Right lobe of liver (tissue), 4 donors: Measurements from ENCODE around the gene LARP6.

ENCODE experiments used
- CTCF ChIP-seq, 4 donors: fragments of 200-600 bp in 3 of 4; fragments of 450-650 bp in 1 of 4; IDR thresholded peaks; one replicate each; pipeline versions ENCODE4 v1.5.1 to v1.8.0; 2016 to 2022; ENCODE audit warnings: antibody characterized with exemption in 4 of 4, mild to moderate bottlenecking in 2 of 4
- POLR2A ChIP-seq: fragments of 450-650 bp; IDR thresholded peaks from one replicate; pipeline ENCODE4 v1.6.1; 2017; ENCODE audit warnings: antibody characterized with exemption, mild to moderate bottlenecking
- donor health status: DM: no; HTN: no; CAD: no.
- donor health status: DM: no; HTN: no; CAD: no.
- donor health status: DM: no; HTN: yes; CAD: no.

- TF ChIP-seq CTCF (IDR thresholded peaks at IDR 0.05) (no peak), POLR2A (no peak)
Observed at GRCh38 chr15:70852501-70853317, 1.2 kb downstream of the LARP6 start.
